BJ (cell line): ENCODE results near the gene DCANP1. TPM values are rescaled to one million over a fixed set of nuclear protein-coding genes. Genes with fewer than 3 reads are reported as not detected.

Experiments
- CTCF ChIA-PET: fragments of 350-600 bp; formaldehyde crosslinking; extraction: SDS; loops from one replicate; lab custom pipeline; 2021; ENCODE audit warnings: antibody characterized with exemption, inconsistent platforms; lab: Yijun Ruan, JAX
- POLR2A ChIA-PET: fragments of 300-600 bp; sonication (Branson Sonifier 250); formaldehyde crosslinking; extraction: SDS; loops from one replicate; lab custom pipeline; 2021; ENCODE audit warnings: antibody characterized with exemption; lab: Charles Lee
- DNase-seq: peaks from one replicate; pipeline ENCODE4 v3.0.0-alpha.2; 2011; ENCODE audit warnings: low read depth
- H3K27me3 ChIP-seq: 2 replicates; pipeline ENCODE4 v1.6.0; 2011; ENCODE audit warnings: low read length; ENCODE audit not compliant: control insufficient read depth, insufficient read depth
- H3K36me3 ChIP-seq: 2 replicates; pipeline ENCODE4 v1.5.1; 2011; ENCODE audit warnings: low read length; ENCODE audit not compliant: control insufficient read depth, insufficient read depth
- H3K4me3 ChIP-seq: 2 replicates; pipeline ENCODE4 v1.5.1; 2011; ENCODE audit warnings: low read depth, mild to moderate bottlenecking, control low read depth, low read length
- CTCF ChIP-seq: IDR thresholded peaks from 2 replicates; pipeline ENCODE4 v1.5.1; 2011; ENCODE audit warnings: low read depth, mild to moderate bottlenecking, control low read depth, inconsistent platforms, low read length, moderate library complexity; ENCODE audit not compliant: insufficient read depth
- polyA plus RNA-seq: library from polyadenylated mRNA; depleted of rRNA; stranded (reverse); fragments of >200 nt; gene quantifications from 2 replicates; pipeline ENCODE4 v1.2.3, GENCODE V29; 2011

The DCANP1 gene
- polyA plus RNA-seq, 1 experiment: not detected

- DNase-seq: no peak
- CTCF ChIA-PET: interaction anchor here (0.6 to 26.3 kb wide), 14 partner anchors 8 to 368 kb away, joined by 3 to 1147 read pairs (median 3); partner anchors contain the start of gene CXCL14
- TF ChIP-seq CTCF: peak; percentile 58
- H3K36me3 ChIP-seq: no peaks in the 10 kb centered on the region
- POLR2A ChIA-PET: no interaction called here
- H3K27me3 ChIP-seq: peaks cover 5% of the 10 kb centered on the region
- H3K4me3 ChIP-seq: no peak overlapping the region
These were observed 15.2 kb upstream of the DCANP1 start for GRCh38 chr5:135462304-135462703.

GRCh38 chr5:135461481-135462151 lies 14.5 kb upstream of the DCANP1 start:
- TF ChIP-seq CTCF: no peak
- ChIA-PET CTCF (interaction anchor here (0.7 to 26.3 kb wide), 9 partner anchors 10 to 369 kb away, joined by 3 to 1147 read pairs (median 3); partner anchors contain the start of gene CXCL14), POLR2A (no interaction called here)
- no peak for DNase-seq
- H3K27me3 ChIP-seq: peaks cover 4% of the 10 kb centered on the region
- H3K36me3 ChIP-seq: no peaks in the 10 kb centered on the region
- H3K4me3 ChIP-seq: no peak overlapping the region

- H3K36me3 ChIP-seq: no peaks in the 10 kb centered on the region
- H3K4me3 ChIP-seq: no peak overlapping the region
- TF ChIP-seq CTCF: no peak
- no peak for DNase-seq
- ChIA-PET POLR2A (no interaction called here), CTCF (interaction anchor here (0.9 to 26.3 kb wide), 7 partner anchors 12 to 370 kb away, joined by 3 to 1147 read pairs (median 3); partner anchors contain the start of gene CXCL14)
- peaks cover 3% of the 10 kb centered on the region for H3K27me3 ChIP-seq
These were observed 13.3 kb upstream of the DCANP1 start for GRCh38 chr5:135460246-135461033.

GRCh38 chr5:135458921-135459331 lies 11.8 kb upstream of the DCANP1 start:
- Histone ChIP-seq H3K36me3 (no peaks in the 10 kb centered on the region), H3K4me3 (no peak overlapping the region), H3K27me3 (peaks cover 3% of the 10 kb centered on the region; the same call in 1 of the 2 replicates)
- CTCF ChIA-PET: interaction anchor here (0.8 to 26.3 kb wide), 5 partner anchors 11 to 104 kb away, joined by 3 to 1147 read pairs (median 5); partner anchors contain the start of gene CXCL14
- POLR2A ChIA-PET: no interaction called here
- no peak for TF ChIP-seq CTCF
- no peak for DNase-seq

GRCh38 chr5:135458356-135458755 lies 11.2 kb upstream of the DCANP1 start:
- H3K4me3 ChIP-seq: no peak overlapping the region
- ChIA-PET POLR2A (no interaction called here), CTCF (interaction anchor here (0.8 to 26.3 kb wide), 9 partner anchors 7 to 374 kb away, joined by 3 to 1147 read pairs (median 5); partner anchors contain the start of gene CXCL14)
- DNase-seq: no peak
- H3K36me3 ChIP-seq: no peaks in the 10 kb centered on the region
- TF ChIP-seq CTCF: no peak
- H3K27me3 ChIP-seq: peaks cover 3% of the 10 kb centered on the region; the same call in 1 of the 2 replicates
